Measurements from ENCODE around the gene MSLN.

DNA sequence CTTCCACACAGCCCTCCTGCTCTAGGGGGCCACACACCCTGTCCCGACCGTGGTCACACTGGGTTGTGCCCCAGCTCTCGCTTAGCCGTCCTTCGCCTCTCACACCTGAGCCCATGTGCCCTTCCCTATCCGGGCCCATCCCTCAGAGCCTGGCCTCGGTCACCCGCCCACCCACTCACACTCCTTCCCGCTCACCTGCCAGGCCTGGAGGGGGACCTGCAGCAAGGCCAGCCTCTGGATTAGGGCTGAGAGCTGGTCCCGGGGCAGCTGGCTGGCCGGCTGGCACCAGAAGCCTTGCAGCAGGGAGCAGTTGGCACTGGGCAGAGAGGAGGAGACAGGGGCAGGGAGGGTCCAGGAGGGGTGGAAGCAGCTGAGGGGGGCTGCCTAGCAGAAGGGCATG is 17.9 kb downstream of the MSLN start:
- TF ChIP-seq EZH2phosphoT487 (IDR thresholded peaks at IDR 0.05; ENCODE audit: insufficient read depth, low read depth): no peak
- TF ChIP-seq EZH2 (IDR thresholded peaks at IDR 0.05; ENCODE audit: insufficient read depth, poor library complexity, severe bottlenecking): no peak
